Prostate gland (tissue), 2 donors: ENCODE data around the gene CPT1B. TPM values are rescaled to one million over a fixed set of nuclear protein-coding genes. Genes with fewer than 3 reads are reported as not detected.

Experiments
- DNase-seq: peaks from one replicate; pipeline ENCODE4 v3.0.0-alpha.2; 2019; ENCODE audit warnings: low spot score
- H3K27ac ChIP-seq, 2 donors: fragments of 200-600 bp; sonication (generic); 2 replicates each; pipeline ENCODE4 v1.5.1; 2017 to 2019
- H3K27me3 ChIP-seq: fragments of 200-600 bp; sonication (generic); replicated peaks from 2 replicates; pipeline ENCODE4 v1.5.1; 2019; ENCODE audit not compliant: insufficient read depth
- H3K36me3 ChIP-seq, 2 donors: fragments of 200-600 bp; sonication (generic); 1 replicate in 1 of 2; 2 replicates in 1 of 2; pipeline versions ENCODE4 v1.5.1 to v1.8.1; 2017 to 2019
- H3K4me1 ChIP-seq: fragments of 200-600 bp; sonication (generic); replicated peaks from 2 replicates; pipeline ENCODE4 v1.5.1; 2019
- H3K4me3 ChIP-seq, 2 donors: fragments of 200-600 bp; sonication (generic); 2 replicates each; pipeline ENCODE4 v1.5.1; 2017 to 2019
- H3K9me3 ChIP-seq: fragments of 200-600 bp; sonication (generic); 2 replicates; pipeline ENCODE4 v1.5.1; 2017
- POLR2A ChIP-seq: fragments of 450-650 bp; IDR thresholded peaks from one replicate; pipeline ENCODE4 v1.6.1; 2016; ENCODE audit warnings: antibody characterized with exemption, mild to moderate bottlenecking
- POLR2AphosphoS5 ChIP-seq: sonication (generic); formaldehyde crosslinking; IDR thresholded peaks from one replicate; pipeline ENCODE4 v1.6.1; 2017; ENCODE audit warnings: antibody characterized with exemption
- WGBS: methylation state at CpG from one replicate; pipeline ENCODE4 v1.1.5; 2018; 5-methylcytosine and 5-hydroxymethylcytosine counted together
- intact Hi-C: fragments of 100-400 bp; cut with DNase I; formaldehyde crosslinking; loops from one replicate; pipeline ENCODE4 v1.14.2; 2022
- total RNA-seq, 2 donors: library from RNA; depleted of rRNA; stranded (reverse); fragments of >200 nt; gene quantifications; one replicate each; pipeline ENCODE4 v1.1.0, GENCODE V29; 2016
- TF ChIP-seq, protein P1 (sequence below), 4 experiments: fragments of 200-600 bp in 2 of 4; fragments of 450-650 bp in 2 of 4; sonication (generic) in 2 of 4; IDR thresholded peaks; 1 replicate in 3 of 4; 2 replicates in 1 of 4; pipeline ENCODE4 v1.5.1; 2016 to 2019; ENCODE audit warnings: antibody characterized with exemption in 4 of 4, mild to moderate bottlenecking in 2 of 4, moderate library complexity in 2 of 4

CPT1B gene
- total RNA-seq, 2 donors from 2014 or later = 13.1 to 31.4 TPM

DNA sequence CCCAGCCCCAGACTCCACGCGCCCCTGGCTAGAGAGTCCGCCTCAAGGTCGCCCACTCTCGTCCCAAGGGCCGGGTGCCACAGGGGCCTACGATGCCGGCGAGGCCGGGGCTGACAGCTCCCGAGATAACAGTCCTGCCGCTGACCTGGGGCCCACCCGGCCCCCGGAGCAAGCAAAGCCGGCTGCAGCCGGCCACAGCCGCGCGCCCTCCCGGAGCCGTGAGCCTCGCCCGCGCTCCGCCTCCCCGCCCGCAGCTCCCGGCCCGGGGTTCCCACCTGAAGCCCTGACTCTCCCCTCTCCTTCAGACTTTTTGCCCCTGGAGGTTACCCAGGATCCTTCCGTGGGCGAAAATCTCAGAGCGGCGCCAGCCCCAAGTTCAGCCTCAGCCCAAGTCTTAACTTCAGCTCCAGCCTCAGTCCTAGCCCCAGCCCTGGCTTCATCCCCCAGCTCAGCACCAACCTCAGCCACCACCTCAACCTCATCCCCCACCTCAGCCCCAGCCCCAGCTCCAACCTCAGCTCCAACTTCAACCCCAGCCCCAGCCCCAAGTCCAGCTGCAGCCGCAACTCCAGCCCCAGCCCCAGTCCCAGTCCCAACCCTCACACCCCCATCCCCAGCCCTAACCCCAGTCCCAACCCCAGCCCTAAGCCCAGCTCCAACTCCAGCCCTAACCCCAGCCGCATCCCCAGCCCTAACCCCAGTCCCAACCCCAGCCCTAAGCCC lies 30.8 kb downstream of the CPT1B start:
- intact Hi-C loops = no loop called here
- peaks cover 4% of the 10 kb centered on the region for H3K27me3 ChIP-seq
- no peaks in the 10 kb centered on the region for H3K4me1 ChIP-seq
- no peak for DNase-seq
- H3K4me3 ChIP-seq = no peak overlapping the region
- H3K36me3 ChIP-seq = no peaks in the 10 kb centered on the region
- TF ChIP-seq POLR2A = no peak
- no peak for TF ChIP-seq POLR2AphosphoS5
- TF ChIP-seq, protein P1, sequence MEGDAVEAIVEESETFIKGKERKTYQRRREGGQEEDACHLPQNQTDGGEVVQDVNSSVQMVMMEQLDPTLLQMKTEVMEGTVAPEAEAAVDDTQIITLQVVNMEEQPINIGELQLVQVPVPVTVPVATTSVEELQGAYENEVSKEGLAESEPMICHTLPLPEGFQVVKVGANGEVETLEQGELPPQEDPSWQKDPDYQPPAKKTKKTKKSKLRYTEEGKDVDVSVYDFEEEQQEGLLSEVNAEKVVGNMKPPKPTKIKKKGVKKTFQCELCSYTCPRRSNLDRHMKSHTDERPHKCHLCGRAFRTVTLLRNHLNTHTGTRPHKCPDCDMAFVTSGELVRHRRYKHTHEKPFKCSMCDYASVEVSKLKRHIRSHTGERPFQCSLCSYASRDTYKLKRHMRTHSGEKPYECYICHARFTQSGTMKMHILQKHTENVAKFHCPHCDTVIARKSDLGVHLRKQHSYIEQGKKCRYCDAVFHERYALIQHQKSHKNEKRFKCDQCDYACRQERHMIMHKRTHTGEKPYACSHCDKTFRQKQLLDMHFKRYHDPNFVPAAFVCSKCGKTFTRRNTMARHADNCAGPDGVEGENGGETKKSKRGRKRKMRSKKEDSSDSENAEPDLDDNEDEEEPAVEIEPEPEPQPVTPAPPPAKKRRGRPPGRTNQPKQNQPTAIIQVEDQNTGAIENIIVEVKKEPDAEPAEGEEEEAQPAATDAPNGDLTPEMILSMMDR (IDR thresholded peaks at IDR 0.05) = no peak
- H3K27ac ChIP-seq = no peak overlapping the region
- no peaks in the 10 kb centered on the region for H3K9me3 ChIP-seq
- 45% methylated on average over 35 of the region's 35 CpGs for WGBS

DNA sequence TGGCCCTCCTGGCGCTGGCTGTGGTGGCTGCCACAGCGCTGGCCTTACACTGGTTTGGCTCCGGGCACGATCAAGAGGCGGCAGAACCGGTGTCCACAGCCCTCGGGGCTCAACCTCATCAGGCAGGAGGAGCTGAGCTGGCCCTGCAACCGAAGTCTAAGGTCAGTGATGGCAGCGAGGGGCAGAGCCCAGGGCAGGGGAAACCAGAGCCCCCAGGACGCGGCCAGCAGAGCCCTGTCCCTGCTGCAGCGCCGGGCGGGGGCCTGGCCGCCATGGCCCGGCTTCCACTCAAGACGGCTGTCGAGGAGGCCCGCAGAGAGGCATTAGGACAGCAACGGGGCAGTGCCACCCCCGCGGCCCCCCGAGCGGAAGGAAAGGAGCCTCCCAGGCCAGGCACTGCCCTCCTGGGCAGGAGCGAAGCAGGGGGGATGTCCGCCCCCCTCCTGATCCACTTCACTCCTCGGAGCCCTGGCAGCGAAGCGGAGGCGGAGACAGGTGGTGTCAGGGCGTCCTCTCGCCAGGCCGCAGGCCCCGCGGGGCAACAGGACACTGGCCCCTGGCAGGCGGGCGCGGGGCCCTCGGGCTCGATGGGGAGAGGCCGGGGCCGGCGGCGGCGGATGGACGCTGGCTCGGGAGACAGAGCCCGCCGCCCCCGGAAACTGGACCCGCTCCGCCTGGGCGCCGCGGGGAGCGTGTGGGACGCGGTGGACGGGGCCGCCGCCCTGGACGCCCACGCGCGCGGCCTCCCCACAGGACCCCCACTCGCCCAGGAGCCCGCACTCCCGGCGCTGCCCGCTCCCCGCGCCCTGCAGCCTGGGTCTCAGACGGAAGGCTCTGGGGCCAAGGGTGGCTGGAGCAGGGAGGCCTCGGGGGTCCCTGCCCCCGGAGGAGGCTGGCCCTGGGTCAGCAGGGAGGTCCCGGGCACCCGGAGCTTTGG lies 31.6 kb downstream of the CPT1B start:
- H3K4me3 ChIP-seq = no peak overlapping the region
- intact Hi-C loops = no loop called here
- H3K27ac ChIP-seq = no peak overlapping the region
- WGBS = 65% methylated on average over 48 of the region's 78 CpGs
- peaks cover 4% of the 10 kb centered on the region for H3K27me3 ChIP-seq
- no peaks in the 10 kb centered on the region for H3K9me3 ChIP-seq
- no peaks in the 10 kb centered on the region for H3K4me1 ChIP-seq
- no peak for DNase-seq
- no peaks in the 10 kb centered on the region for H3K36me3 ChIP-seq
- TF ChIP-seq, protein P1 (IDR thresholded peaks at IDR 0.05) = no peak
- no peak for TF ChIP-seq POLR2A
- TF ChIP-seq POLR2AphosphoS5 = no peak

DNA sequence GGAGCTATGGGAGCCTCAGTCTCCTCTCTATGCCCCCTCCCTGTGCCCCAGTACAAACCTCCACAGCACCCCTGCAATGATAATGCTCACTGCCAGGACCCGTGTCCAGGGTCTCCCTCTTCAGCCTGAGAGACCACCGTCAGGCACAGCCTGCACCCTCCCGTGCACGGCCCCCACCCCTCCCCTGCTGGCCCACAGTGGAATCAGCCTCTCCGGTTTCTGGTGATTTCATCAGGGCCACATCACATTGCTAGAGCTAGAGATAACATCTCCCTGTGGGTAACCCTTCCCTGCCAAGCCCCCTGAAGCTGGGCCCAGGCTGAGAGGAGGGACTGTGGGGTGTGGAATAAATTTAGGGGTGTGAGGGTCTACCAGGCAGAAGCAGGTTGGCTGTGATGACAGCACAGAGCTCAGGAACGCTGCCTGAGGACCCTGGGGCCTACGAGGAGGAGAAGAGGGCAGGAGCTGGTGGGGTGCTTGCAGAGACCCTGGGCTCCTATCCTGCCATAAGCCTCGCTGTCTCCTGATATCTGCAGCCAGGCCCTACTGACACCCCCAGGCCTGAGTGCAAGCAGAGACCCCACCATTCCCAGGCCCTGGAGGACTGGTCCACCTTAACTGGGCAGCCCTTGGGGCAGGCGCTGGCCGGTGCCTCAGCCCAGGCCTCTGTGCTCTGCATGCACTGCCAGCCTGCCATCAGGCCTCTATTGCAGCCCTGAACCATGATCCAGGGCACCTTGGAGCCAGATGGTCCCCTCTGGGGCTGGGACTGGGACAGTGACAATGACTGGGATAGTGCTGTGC lies 32.5 kb downstream of the CPT1B start, which contains the start of gene KLHDC7B:
Gene KLHDC7B (plus strand): TSS at position 378 of the 804 bp plus-strand sequence. CDS start 345 bp downstream, at position 723.
- Histone ChIP-seq H3K4me1 (no peaks in the 10 kb centered on the region), H3K27ac (no peak within 1 kb of the TSS)

DNA sequence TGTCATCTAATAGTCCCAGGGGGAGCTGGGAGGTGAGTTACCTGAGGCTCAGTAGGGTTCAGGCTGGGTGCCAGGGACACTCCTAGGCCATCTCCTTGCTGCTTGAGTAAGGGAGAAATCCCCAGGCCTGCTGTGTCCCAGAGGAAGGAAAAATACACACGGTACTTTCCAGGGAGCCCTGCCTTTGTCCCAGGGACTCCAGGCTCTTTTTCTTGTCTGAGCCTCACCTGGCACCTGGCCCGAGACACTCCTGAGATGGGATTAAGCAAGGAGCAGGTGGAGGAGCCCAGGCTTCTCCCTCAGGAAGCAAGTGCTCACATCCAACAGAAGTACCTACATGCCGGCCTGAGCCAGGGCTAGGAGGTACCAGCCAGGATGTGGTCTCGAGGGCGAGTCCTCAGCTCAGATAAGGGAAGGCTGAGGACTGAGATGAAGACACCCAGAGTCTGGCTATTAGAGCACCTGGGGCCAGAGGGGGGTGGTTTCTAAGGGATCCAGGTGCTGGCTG lies 33.4 kb downstream of the CPT1B start:
- intact Hi-C loops = no loop called here
- no peaks in the 10 kb centered on the region for H3K9me3 ChIP-seq
- no peak overlapping the region for H3K27ac ChIP-seq
- 67% methylated on average over 5 of the region's 5 CpGs for WGBS
- H3K4me1 ChIP-seq = no peaks in the 10 kb centered on the region
- TF ChIP-seq, protein P1 (IDR thresholded peaks at IDR 0.05) = no peak
- no peak for TF ChIP-seq POLR2AphosphoS5
- no peak for TF ChIP-seq POLR2A
- no peak for DNase-seq
- H3K27me3 ChIP-seq = peaks cover 4% of the 10 kb centered on the region
- no peaks in the 10 kb centered on the region for H3K36me3 ChIP-seq
- H3K4me3 ChIP-seq = no peak overlapping the region

More for the DNA sequence above, 32.5 kb downstream of the CPT1B start, which contains the start of gene KLHDC7B:
- no peaks in the 10 kb centered on the region for H3K9me3 ChIP-seq
- 62% methylated on average over 10 of the region's 10 CpGs for WGBS
- TF ChIP-seq, protein P1 (IDR thresholded peaks at IDR 0.05) = no peak
- DNase-seq = no peak
- no peak within 1 kb of the TSS for H3K4me3 ChIP-seq
- peaks cover 4% of the 10 kb centered on the region for H3K27me3 ChIP-seq
- intact Hi-C loops = no loop called here
- no peaks in the 10 kb centered on the region for H3K36me3 ChIP-seq
